Urothelium cell line (cell line): ENCODE results near the gene KMT5B.

Source experiments
- DNase-seq: peaks from one replicate; pipeline ENCODE4 v3.0.0; 2011; ENCODE audit warnings: low spot score, mixed read lengths
- FAIRE-seq: peaks from 2 replicates; lab custom pipeline; 2011; peaks lifted over from hg19 to GRCh38; lab: Jason Lieb, UNC

The KMT5B gene

DNA sequence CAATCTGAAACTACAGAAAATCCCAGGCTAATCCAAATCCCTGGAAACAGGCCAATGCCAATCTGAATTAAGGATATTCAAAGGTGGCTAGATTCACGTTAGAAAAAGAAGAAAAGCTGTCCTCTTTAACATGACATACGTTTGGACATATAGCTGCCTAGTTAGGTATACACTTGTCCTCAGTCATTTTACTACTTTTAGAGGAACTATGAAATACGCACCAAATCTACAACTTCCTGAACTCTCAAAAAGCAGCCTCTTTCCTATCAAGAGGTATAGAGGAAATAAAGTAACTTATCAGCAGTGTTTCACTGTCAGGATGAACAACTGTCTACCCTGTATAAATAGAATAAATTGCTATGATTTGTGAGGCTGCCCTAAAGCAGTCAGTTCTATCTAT lies 24.0 kb downstream of the KMT5B start:
- FAIRE-seq (no peak), DNase-seq (no peak)

DNA sequence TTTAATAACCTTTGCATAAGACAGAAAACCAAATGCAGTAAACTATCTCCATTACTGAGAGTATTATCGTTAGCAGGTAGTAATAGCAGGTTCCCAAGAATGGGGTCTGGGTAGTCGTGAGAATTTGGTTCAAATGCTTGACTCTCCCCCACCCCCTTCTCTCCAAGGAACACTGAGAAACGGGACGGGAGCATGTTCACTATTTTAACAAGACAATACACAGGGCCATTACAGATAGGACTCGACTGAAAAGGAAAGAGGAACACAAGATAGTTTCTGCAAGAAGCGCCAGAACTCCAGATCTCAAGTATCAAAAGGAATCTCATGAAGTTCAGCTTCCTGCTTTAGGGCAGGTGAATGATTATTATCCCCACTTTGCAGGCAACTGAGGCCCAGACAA lies 27.0 kb downstream of the KMT5B start:
- no peak for DNase-seq
- FAIRE-seq = no peak

DNA sequence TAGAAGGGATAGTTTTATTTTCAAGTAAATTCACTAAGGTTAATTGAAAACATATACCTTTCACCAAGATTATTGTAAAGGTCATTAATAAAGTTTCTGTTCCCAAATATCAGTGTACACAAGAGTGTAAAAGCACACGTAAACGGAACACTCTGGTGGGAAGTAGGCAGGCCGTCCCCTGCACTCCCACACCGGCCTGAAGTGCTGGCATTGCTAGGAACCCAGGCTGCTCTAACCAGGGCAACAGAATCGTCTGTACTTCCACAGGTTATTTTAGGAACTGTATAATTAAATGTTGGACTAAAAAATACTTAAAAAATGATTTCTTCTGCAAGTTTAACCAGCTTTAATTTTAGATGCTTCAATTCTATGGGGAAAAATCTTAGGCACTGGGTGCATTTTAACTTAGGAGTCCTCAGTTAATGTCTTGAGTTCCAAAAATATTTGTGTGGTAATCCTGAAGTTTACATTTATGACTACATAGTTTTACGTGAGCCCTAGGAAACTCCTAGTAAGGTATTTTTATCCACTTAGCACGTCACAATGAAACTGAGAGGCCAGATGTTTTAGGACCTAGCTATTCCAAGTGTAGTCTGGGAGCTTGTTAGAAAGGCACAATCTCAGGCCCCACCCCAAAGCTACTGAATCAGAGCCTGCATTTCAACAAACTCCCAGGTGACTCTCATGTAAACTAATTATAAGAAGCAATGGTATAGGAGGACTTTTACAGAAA lies 31.2 kb downstream of the KMT5B start:
- FAIRE-seq = no peak

DNA sequence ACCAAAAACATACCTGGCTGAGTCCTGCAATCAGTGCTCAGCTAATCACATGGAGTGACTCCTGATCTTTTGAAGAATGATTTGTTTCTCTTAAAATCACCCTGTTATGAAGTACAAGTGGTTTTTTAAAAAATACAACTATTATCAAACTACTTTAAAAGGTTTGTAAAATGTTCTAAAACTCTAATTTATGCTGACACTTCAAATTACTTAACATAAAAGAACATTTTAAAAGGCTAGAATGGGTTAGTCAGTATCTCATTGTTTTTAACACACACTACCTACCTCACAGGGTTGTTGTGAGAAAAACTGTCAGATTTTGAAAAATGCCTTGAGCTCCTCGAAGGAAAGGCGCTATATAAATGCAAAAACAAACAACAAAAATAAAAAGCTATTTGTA lies 33.2 kb downstream of the KMT5B start:
- FAIRE-seq (no peak), DNase-seq (no peak)

More for the DNA sequence above, 31.2 kb downstream of the KMT5B start:
- DNase-seq = no peak

DNA sequence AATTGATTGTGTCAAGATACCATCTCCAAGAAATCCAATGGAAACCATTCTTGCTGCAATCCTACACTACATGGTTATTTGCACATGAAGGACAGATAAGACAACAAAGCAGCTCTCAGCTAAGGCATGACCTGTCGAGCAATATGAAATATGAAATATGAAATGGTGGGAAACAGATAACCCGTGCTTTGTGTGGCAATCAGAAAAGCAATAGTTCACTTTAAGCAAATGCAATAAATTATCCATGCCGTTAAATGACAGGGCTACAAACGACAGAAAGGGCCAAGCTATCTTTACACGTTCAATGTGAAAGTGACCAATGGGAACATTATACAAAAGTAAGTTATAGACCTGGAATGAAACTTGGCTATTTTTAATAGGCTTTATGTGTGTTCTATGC lies 35.2 kb downstream of the KMT5B start:
- FAIRE-seq = no peak
- no peak for DNase-seq

DNA sequence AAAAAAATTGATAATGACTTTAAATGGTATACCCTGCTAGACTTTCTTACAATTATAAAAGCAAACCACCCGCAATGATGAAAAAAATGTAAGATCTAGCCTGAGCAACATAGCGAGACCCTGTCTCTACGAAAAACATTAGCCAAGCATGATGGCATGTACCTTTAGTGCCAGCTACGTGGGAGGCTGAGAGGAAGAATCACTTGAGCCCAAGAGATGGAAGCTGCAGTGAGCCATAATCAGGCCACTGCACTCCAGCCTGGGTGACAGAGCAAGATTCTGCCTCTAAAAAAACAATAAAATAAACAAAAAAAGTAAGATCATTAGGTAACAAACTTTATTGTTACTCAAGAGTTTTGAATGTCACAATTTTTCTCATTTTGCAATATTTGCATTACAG lies 39.2 kb downstream of the KMT5B start:
- FAIRE-seq = no peak
- DNase-seq = no peak

DNA sequence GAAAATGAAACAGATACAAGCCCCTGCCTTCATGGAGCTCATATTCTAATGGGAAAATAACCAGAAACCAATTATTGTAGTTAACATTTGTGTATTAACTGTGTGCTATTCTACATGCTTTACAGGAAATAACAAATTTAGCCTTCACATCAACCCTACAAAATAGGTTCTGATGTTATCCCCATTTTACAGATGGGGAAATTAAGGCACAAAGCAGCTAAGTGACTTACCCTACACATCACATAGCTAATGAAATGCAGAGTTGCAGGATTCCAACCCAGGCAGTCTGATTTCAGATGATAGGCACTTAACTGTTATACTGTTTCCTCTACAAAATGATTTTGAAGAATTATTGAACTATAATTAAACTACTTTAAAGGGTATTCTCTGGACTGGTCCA lies 43.7 kb downstream of the KMT5B start:
- FAIRE-seq (no peak), DNase-seq (no peak)

DNA sequence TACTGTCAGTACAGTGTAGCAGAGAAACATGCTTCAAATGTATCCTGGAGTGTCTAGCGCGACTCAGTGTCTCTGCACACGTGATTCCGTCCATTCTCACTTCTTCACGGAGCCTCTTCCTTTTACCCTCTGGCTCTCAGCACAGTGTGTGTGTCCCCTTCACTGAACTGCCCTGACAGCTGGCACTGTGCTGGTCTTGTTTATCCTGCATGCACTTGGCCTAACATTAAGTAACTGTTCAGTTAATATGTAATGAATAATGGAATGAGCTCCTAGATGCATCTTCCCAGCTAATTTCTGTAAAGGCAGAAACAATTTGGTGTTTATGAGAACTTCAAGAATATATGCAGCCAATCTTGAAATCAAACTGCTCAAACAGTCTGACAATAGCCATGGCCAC lies 44.4 kb downstream of the KMT5B start:
- FAIRE-seq (no peak), DNase-seq (no peak)

DNA sequence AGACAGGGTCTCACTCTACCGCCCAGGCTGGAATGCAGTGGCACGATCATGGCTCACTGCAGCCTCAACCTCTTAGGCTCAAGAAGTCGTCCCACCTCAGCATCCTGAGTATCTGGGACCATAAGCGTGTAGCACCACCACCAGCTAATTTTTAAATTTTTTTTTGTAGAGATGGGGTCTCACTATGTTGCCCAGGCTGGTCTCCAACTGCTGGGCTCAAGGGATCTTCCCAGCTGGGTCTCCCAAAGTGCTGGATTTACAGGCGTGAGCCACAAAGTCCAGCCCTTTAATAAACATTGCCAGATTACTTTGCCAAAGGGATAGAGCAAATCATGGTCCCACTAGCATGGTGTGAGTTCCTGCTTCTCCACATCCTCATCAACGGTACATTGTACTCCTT lies 45.6 kb downstream of the KMT5B start:
- FAIRE-seq (no peak), DNase-seq (no peak)

DNA sequence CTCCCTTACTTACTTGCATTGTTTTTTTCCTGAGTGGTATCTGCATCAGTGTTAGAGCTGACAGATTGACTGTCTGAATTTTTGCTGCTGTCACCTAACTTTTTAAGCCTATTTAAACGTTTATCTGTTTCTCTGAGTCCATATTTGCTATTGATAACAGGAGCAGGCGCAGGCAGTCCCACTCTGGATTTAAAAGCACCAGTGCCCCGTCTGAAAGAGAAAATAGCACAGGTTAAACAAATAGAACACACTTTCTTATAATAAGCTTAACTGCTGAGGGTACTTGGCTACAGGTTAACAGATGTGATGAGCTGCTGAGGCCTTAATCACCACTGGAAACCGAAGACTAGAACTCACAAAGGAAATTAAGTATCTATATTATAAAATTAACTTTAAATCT lies 46.1 kb downstream of the KMT5B start:
- DNase-seq = no peak
- FAIRE-seq = no peak

DNA sequence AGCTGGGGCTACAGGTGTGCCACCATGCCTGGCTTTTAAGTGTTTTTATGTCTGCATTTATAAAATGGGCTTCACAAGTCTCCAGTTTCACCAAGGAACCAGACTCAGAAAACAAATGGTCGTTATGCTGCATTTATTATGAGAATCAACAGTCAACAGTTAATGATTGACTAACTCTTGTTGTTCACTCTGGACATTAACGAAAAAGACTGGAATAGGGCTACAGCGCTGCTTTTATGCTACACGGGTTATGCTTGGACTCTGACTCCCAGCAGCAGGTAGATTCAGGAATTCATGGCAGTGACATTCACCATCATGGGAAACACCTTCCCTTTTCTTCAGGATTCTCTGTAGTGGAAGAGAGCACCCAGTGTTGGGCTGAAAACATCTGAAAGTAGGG lies 47.5 kb downstream of the KMT5B start:
- FAIRE-seq = no peak

DNA sequence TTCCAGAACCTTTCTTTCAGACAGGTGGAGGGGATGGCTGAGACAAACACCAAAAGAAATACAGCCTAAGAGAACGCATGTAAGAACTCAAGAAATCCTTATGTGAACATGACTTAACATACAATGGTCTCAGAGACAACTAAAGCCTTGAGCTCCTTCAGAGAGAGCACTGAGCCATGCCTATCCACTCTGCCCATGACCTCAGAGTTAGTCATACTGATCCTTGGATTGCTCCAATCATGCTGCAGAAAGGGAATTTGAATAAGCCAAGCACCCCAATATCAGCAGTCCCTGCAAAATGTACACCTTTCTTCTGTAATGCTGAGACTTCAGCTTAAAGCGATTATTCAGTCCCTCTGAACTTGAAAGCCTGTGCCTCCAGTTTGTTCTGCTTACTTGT lies 48.7 kb downstream of the KMT5B start:
- DNase-seq (no peak), FAIRE-seq (no peak)

More for the DNA sequence above, 47.5 kb downstream of the KMT5B start:
- DNase-seq = no peak

DNA sequence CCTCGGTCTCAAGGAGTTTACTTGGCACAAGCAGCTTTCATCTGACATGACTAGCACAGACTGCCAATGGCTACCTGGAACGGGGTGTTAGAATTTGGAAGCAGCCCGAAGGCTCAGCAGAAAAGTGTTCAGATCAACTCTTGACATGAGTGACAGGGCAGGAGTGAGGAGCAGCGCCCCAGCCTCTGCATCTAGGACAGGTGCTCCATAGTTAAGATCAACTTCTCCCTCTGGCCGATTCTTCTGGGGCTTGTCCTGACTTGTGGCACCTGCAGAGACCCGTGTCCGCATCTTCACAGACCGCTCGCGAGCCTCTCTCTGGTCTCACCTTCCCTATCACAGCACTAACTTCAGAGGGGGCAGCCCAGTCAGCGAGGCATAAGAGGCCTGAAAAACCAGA lies 49.4 kb downstream of the KMT5B start:
- FAIRE-seq (no peak), DNase-seq (no peak)

DNA sequence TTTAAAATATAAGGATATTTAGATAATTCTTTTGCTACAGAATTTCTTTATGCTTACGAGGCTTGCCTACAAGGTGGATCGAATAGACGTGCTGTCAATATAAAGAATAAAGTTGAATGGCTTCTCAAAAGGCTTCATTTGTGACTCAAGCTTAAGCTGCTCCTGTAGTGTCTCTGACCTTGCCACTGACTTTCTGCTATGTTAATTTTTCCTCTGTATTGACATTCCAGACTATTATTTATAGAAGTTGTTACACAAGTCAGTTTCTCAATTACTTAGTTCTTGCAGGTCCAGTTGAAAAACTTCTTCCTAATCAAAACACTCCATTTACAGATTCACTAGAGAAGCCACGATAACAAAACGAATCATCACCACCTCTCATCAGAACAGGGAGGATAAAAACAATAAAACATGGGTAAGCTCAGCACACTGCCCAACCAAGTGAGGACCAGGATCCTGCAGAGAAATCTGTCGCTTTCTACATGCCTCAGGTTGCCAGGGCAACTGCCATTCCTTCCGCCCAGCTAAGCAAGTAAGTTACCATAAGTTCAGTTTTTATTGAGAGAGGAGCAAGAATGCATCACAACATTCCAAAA lies 52.9 kb downstream of the KMT5B start:
- FAIRE-seq (no peak), DNase-seq (no peak)

DNA sequence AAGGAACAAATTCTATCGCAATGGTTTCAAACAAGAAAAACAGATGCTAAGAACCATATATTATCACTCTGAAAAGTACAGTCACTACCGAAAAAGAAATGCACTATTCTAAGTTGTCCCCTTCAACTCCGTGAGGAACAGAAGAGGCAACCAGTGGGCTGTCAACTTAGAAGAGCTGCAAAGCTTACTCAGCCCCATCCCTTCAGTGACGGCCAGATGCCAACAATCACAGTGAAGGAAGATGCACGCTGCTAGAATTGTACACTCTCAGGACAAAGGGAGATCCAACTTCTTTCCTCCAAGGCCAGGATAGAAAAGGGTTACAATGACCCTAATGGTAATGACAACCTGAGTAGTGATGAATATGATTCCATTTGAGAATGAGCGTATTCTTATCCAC lies 53.4 kb downstream of the KMT5B start:
- FAIRE-seq (no peak), DNase-seq (no peak)

DNA sequence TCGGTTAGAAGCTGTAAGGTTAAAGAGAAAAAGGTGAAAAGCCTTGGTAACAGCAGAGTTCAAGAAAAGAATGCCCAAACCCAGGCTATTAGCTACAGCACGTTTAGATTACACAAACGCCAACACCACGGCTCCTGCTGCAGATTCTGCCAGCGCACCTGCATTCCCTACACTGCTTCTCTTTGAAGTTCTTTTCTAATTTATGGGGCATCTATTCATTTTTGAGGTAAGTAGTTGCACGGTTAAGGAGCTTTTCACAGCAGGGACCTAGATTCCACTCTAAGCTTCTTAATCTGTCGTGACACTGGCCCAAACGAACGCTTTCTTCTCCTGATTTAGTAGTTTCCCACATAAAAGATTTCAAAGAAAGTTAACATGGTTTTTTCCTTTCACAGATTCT lies 53.9 kb downstream of the KMT5B start:
- DNase-seq (no peak), FAIRE-seq (no peak)

DNA sequence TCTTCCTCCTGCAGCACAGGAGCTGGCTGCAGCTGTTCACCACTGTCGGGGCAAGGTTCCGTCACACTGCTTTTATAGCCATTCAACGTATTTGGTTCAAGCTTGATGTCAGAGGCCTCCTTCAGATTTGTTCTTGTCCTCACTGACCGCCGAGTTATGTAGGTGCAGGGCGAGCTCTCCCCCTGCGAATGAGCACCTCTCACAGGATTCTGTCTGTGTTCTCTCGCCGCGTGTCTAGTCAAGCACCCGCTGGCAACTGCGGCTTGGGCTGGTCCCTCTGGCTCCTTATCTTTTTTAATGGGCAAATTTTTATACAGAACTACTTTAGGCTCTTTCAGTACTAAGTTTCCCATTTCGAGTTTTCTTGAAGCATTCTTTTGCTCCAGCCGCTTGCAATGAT lies 54.5 kb downstream of the KMT5B start:
- FAIRE-seq (no peak), DNase-seq (no peak)

DNA sequence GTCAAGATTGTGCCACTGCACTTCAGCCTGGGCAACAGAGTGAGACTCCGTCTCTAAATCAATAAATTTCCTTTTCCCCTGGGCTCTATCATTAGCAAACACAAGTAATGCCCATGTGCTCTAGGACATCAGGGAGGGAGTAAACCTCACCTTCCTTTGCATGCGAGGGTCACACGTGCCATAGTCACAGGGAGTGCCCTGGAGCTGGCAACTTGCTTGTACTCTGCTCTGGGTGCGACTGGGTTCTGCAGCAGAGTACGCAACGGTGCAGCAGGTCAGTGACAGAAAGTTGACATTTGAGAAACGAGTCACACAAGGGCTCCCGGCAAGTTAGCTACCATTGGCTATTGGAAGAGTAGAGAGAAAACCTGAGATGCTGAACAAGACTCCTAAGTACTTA lies 59.4 kb downstream of the KMT5B start:
- FAIRE-seq (no peak), DNase-seq (no peak)

DNA sequence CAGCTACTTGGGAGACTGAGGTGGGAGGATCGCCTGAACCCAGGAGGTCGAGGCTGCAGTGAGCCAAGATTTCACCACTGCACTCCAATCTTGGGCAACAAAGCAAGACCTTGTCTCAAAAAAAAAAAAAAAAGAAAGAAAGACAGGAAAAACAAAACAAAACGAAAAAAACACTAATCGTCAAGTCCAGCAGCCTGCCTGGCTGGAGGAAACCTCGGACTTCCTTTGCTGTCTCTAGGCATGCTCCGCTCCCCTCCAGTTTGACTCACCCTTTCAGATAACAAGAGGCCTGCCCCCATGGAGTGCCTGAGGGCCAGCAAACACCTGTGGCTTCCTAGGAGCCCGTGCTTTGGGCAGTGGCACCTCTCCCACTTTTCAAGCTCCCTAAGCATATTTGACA lies 63.1 kb downstream of the KMT5B start:
- DNase-seq = no peak
- no peak for FAIRE-seq

DNA sequence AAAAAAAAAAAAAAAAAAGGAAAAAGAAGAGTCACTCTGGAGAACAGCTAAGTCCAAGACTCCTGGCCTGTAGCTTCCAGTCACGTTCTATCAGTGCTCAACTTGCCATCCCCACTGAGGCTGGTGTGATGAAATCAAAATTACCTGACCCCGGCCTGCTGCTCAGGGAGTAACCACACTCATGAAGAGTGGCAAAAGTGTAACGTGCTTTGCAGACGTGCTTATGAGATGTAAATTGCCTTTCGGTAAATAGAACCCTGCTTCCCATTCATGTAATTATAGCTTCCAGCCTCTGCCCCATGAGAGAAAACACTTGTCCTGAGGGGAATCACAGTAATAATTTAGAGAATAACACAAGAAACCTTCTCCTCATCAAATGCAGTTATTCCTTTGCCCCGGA lies 63.7 kb downstream of the KMT5B start:
- DNase-seq = no peak

DNA sequence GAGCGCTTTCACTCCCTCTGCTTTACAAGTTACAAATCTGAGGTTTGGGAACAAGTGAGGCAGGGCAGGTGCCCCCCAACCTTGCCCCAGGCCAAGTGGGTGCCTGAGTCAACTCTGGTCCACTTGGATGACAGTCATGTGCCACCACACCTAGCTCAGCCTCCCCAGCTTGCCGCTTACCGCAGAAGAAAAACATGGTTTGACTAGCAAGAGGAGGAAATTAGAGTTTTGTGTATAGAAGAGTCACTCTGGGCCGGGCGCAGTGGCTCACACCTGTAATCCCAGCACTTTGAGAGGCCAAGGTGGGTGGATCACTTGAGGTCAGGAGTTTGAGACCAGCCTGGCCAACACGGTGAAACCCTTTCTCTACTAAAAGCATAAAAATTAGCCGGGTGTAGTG lies 64.2 kb downstream of the KMT5B start:
- FAIRE-seq (no peak), DNase-seq (no peak)

More for the DNA sequence above, 63.7 kb downstream of the KMT5B start:
- FAIRE-seq = no peak

DNA sequence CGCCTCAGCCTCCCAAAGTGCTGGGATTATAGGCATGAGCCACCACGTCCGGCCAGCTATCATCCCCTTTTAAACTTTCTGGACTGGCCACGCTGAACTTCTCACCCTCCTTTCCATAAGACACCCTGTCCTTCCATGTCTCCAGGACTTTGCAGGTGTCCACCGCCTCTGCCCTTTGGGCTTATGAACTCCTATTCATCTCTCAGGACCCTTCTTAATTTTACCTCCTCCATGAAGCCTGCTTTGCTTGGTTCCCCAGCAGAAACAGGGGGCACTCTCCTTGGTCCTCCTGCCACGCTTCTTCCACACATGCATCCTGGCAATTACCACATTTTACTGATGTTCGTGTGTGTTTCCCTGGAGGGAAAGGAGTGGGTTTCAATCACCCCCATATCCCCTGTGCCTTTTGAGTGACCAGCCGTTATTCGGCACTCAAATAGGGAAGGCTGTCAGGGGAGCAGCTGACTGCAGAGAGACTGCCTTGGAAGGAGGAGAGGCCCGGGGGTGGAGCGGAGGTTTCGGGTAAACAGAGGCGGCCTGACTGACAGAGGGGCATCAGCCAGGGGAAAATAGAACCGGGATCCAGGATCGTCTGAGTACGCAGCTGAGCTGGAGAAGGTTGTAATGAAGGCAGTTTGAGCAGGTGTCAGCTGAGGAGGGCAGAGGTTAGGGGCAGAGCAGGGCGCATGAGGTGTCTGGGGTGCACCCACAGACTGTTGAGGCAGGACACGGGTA lies 64.9 kb downstream of the KMT5B start:
- FAIRE-seq = no peak
- DNase-seq = no peak
